ENCODE results near the gene NR1D1.

The NR1D1 gene

DNA sequence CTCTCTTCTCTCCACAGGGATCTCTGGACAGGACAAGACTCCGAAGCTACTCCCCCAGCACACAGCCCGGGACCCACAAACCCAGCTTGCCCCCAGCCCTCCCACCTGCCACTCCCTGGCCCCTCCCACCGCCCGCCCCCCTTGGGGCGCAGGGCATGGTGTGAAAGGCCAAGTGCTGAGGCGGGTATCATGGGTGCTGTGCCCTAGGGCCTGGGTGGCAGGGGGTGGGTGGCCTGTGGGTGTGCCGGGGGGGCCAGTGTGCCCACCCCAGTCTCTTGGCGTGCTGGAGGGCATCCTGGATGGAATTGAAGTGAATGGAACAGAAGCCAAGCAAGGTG, 26.2 kb downstream of the NR1D1 start:
- DNase-seq: no peak

DNA sequence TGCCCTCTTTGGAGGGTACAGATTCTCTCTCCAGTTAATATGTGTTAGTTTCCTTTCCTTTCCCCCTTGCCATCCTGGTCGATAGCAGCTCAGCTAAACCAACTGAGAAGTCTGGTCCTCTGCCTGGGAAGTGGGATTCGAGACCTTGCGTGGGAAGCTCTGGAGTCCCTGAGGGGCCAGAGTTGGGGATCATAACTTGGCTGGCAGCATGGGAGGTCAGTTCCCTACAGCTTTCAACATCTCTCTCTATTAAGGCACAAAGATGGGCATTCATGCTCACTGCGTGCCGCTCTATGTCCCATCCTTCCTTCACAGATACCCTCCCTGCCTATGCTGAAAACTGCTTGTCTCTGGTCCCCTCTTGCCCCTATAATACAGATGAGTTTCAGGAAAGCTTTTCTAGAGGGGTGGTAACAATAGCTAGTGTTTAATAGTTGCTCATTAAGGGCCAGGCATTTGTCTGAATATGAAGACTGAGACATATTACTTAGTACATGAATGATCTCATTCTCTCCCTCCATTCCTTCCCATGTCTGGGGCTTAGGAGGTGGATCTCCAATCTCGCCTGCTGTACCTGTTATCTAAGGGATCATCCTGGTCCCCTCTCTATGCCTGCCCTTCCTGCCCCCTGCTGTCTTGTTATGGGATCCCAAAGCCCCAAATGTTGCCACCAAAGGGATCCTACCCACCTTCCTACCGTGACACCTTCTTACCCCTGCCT, 26.8 kb downstream of the NR1D1 start:
- DNase-seq: no peak

DNA sequence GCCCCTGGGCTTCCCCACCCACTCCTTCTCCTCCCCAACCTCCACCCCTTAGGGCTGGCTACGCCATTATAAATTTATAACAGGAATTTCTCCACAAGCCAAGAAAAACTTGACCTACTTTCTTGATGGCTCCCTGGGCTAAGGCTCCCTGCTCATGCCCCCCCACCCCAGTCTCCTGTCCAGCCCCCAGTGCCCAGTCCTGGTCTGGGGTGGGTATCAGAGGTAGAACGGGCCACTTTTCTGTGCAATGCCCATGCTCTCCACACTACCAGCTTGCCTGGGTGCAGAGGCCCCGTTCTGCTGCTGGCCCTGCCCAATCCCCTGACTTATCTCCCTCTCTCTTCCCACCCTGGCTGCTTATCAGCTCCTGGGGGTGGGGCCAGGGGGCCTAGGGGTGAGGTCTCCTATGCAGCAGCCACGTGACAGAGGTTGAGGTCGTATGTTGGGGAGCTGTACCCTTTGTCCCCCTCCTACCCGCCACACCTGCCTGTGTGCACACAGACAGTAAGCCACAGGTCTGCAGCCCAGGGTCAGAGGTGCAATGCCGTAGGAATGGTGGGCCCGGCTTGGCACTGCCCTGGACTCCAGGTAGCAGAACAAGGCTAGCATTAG, 27.5 kb downstream of the NR1D1 start:
- no peak for DNase-seq

DNA sequence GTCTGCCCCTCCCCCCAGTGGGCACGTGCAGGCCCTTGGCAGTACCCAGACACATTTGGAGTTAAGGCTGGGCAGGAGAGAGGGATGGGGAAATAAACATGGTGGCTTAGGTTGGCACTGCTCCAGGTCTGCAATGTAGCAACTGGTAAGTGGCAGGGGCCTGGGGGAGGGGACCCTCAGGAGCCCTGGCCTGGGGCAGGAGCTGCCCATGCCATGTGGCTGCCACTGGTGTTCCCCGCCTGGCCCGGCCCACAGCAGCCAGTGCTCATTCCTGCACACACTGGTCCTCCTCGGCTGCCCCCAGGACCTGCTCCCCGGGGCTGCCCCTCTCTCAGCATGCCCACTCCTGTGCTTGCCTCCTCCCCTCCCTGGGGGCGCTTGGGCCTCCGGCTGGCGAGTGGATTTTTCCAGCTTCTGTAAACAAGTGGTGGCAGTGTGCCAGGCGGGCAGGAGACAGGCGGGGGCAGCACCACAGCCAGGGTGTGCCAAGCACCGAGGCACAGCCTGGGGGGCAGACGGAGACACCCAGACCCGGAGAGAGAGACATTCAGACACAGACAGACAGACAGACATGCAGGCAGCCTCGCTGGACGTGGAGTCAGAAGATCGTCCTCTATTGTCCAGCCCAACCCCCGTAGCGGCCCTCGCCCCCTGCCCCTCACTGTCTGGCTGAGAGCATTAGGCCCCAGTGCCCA, 28.2 kb downstream of the NR1D1 start:
- DNase-seq: no peak

DNA sequence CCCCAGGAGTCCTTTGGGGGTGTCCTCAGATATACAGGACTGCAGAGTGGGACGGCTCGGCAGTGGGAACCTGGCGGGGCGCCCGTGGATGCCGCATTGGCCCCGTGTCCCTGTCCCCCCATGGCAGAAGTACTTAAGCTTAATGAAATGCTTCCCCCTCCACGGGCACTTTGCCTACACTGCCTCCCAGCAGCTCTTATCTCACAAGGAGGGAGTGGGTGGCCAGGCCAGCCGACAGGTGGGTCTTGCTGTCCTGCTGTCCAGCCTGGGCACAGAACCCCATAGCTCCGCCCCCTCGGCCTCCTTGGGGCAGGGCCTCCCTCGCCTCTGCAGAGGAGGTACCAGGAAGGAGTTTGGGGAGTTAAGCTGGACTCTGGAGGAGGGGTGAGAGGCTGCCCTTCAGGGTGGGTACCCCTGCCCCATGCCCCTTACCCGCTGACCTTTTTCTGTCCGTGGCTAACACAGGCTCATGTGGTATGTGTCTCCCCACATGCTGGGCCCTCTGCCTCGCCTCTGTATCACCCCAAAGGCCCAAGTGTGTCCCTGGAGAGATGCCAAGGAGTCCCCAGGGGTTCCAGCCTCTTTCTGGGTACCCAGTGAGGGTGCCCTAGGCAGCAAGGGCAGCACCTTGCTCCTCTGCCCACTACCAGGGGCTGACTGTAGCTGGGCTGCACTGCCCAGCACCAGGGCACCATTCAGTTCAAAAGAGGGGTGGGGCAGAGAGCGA, 28.9 kb downstream of the NR1D1 start:
- DNase-seq: no peak

DNA sequence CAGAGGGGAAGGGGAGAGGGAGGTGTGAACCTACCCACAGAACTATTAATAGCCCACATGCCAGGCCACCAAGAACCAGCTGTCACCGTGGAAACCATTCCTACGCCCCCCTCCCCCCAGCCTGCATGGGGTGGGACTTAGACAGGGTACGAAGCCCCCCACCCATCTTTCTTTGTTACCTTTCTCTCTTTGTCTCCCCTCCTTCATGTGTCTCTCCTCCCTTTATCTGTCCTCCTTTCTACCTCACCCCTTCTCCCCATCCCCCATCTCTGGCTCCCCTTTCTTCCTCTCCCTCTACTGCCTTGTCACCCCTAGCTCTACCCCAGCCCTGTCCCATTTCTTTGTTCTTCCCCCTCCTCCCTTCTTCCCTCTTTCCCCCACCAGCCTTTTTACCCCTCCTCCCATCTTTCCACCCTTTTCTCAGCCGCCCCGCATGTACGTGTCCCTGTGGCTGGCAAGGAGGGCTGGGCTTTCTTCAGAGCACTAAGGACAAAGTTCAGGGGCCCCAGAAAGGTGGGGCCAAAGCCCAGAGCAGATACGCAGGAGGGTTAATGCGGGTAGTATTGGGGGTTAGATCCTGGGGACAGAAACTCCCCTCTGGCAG, 29.6 kb downstream of the NR1D1 start:
- DNase-seq: no peak

DNA sequence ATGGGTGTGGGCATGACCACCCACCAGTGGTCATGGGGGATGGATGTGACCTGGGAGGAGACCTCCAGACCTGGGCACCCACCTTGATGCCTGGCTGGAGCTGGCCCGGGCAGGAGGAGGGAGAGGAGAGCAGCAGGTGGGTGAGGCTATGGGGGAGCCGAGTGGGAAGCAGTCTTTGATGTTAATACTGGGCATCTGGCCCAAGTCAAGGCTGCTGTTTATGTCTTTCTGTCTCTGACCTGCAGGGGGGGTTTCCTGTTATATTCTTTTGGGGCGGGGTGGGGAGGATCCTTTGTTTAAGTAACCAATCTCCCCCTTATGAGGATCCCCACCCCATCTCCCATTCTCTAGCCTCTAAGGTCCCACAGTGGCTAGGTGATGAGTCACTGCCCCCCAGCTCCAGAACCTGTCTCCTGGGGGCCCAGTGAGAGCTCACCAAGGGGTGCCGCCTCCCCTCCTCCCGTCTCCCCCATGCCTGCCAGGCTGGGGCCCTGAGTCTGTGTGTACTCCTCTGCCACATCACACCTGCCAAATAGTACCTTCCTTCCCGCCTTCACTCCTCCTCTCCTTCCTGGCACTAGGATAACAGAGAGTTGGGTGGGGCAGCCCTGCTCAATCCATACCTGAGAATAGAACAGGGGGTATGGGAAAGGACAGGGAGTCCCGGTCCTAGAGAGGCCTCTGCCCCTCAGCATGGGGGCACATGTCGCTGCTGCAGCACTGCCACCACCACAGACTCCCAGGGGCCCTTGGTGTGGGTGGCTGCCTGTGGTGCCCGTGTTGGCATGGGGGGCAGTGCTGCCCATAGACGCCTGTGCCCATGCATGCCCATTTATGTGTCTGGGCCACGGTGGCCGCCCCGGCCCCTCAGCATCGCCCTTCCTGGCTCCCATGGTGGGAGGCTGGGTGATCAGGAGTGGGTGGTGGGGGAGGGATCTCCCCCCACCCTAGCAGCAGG, 30.4 kb downstream of the NR1D1 start:
- DNase-seq: no peak

DNA sequence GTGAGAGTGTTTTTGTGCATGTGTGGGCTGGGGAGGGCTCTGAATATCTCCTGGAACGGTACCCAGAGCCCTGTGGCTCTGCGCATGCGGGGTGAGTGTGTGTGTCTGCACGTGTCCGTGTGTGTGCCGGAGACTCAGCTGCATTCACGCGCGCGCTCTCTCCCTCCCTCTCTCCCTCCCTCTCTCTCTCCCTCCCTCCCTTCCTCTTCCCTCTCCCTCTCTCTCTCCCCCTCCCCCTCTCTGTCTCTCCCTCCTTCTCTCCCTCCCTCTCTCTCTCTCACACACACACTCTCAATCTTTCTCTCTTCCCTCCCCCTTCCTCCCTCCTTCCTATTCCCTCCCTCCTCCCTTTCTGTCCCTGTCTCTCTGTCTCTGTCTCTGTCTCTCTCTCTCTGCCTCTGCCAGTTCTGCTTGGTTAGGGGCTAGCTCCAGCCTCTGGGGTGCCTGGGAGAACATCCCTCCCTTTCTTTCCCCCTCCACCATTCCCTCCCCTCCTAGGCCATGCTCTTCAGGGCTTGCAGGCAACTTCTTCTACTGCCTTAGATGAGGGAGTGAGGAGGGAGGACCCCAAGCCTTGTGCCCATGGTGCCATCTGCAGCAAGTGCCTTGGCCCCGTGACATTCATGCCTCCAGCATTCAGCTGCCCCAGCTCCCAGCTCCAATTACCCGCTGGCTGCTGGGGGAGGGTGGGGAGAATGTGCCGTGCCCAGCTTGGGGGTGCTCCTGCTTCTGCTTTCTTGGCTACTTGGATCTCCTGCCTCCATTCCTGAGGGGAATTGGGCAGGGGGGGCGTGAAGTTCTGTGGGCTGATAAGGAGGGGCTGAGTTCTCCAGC, 31.3 kb downstream of the NR1D1 start:
- DNase-seq: peak; percentile 80 to 86

DNA sequence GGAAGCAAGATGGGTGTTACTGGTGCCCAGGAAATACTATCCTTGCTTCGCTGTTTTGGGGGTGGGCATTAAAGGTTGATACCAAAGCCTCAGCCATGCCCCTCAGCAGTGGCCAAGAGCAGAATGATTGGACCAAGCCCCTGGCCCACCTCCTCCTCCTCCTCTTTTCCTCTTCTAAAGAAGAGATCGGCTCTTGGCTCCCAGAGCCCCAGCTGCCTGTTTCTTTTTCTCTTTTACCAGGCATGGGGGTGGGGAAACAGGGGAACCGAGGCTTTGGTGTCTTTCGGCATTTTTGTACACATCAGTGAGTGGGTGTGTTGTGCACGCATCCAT, 31.8 kb downstream of the NR1D1 start:
- DNase-seq: no peak

DNA sequence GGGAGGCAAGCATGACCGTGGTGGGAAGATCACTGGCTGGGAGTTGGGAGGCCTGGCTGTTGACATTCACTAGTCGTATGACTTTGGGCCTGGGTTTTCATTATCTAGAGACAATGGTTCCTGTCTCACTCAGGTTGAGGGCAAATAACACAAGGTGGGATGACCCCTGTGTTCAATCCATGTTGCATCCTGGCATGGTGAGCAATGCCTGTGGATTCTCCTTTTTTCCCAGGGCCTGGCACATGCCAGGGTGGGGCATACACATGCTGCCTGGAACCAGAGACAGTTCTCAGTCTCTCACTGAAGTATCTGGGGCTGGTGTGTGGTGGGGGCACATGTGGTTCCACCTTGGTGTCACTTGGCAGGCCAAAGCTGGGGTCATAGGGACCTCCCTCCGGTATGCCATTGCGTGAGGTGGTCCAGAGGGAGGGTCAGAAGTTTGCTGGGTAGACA, 32.2 kb downstream of the NR1D1 start:
- no peak for DNase-seq

DNA sequence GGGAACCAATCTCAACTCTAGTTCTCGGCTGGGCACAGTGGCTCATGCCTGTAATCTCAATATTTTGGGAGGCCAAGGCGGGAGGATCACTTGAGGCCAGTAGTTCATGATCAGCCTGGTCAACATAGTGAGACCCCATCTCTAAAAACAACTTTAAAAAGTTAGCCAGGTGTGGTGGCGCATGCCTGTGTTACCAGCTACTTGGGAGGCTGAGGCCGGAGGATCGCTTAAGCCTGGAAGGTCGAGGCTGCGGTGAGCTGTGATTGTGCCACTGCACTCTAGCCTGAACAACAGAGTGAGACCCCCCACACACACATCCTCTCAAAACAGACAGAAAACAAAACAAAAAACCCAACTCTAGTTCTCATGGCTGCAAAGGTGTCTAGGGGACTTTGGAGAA, 32.7 kb downstream of the NR1D1 start:
- DNase-seq: no peak

DNA sequence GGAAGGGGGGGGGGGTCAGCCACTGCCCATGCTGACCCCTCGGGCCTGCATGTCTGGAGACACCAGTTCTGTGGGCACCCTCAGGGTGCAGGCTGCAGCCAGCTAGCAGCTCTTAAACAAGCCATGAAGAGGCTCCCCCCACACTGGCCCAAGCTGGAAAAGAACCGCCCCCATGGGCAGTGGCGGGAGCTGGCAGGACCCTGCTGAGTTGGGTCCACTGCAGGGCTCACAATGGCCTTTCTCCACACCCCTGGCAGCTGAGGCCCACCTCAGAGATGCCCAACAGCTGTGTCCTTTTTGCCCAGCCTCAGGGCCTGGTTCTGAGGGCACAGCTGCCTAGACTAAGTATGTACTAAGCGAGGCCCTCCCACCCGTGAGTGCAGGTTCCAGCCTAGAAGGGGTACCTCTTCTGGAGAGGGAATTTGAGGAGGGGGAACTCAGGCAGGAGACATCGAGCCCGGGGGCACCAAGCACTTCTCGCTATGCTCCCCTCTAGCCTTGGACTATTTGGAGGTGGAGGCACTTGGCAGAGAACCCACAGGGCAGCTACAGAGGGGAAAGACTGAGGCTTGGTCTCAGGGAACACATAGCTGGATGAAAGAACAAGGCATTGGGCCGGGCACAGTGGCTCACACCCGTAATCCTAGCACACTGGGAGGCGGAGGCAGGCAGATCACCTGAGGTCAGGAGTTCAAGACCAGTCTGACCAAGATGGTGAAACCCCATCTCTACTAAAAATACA, 34.4 kb downstream of the NR1D1 start:
- no peak for DNase-seq

DNA sequence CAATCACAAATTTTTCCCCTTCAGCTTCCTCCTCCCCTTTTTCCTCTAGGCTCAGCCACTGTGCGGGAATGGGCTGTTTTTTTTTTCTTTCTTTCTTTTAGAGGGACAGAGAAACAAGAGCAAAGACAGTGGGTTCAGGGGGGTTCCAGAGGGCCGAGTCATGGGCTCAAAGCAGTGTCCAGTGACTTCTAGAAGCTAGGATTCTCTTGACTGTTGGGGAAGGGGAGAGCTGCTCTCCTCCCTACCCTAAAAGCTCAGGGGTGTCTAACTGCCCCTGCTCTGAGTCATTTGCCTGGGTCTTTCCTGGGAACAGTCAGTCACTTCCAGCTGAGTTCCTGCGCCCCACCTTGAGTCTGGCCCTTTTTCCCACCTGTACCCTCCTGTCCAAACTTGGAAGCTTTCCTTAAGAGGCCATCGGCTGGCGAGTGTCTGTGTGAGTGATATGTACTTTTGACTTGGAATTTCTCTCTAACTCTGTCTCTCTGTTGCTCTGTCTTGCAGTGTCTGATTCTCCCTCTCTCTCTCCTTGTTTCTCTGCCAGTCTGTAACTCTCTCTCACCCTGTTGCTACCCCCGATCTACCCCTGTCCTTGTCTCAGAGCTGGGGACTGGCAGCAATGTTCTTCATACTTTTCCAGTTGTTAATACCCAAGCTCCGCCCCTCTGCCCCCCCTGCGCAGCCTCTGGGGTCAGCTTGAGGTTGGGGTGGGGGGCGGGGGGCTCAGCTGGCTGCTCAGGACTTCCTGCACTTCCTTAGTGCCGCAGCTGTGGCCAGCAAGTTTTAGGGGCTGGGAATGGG, 35.2 kb downstream of the NR1D1 start:
- DNase-seq: no peak

DNA sequence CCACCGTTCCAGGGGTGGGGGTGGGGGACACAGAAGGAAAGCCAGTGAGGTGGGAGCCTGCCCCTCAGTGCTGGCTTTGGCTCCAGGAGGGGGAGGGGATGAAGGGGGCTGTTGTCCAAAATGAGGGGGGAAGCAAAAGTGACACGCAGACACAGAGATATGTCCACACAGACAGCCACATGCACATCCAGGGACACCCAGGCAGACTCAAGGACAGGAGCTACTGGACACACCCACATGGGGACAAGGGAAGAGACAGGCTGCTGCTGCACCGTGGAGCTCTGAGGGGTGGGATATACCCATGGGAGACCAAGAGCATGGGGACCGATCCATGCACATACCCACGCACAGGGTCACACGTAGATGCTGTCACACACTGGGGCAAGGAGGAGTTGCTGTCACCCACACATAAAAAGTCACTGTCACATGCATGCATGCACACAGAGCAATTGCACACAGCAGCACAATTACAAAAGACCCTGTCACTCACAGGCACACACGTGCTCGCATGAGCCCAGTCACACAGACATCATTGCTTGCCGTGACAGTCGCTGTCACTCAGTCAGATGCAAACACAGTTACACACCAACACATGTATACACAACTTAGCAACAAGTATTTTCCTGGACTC, 36.4 kb downstream of the NR1D1 start:
- no peak for DNase-seq

DNA sequence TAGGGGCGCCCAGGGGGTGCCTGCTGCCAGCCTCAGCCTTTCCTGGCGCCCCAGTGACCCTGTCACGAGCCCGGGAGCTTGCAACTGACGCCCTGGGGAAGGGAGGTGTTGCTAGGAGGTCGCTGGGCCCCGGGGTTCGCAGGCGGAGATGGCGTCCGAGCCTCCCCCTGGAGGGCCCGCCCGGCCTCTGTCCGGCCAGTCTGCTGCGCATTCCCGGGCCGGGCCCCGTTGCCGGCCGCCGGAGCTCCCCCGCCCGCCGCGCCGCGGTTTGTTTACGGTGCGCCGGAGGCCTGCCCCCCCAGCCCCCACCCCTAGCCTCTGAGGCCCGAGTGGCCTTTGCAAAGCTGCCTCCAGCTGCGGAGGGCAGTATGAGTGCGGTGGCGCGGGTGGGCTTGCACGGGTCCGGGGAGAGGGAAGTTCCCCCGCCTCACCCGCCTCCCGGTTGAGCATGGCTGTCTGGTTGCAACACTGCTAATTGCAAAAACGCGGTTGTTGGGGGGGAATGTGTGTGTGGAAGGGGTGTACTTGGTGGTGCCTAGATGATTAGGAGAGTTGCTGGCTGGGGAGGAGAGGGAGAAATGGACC, 37.1 kb downstream of the NR1D1 start:
- DNase-seq: no peak

DNA sequence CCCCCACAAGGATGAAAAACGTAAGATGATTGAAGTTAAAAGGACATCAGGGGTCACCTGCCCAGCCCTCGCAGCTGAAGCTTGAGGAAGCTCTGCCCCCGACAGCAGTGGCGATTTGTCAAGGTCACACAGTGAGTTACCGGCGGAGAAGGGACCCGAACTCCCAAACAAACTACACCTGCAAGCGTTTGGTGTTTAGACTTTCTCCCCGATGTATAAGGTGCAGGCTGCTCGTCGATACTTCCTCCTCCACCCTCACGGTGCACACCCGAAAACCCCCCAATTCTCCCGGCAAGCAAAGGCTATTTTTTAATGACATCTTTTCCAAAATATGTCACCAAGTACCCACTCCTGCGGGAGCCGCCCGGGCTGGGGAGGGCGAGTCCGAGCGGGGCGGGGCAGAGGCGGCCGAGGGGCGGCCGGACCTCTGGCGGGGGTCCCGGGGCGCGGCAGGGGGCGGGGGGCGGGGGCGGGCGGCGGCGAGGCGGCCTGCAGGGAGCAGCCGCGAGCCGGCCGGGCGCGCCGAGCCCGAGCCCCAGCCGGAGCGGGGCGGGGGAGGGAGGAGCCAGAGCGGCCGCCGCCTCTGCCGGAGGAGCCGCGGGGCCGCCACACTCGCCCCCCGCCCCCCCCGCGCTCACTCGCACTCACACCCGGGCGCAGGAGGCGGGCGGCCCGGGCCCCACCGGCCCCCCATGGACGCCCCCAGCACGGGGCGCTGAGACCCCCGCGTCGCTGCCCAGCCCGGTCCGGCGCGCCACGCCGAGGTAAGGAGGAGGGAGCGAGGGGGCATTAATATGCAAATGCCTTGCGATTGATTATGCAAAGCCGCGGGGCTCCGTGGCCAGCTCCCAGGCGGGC, 37.8 kb downstream of the NR1D1 start, which contains the start of gene THRA:
TSS of gene THRA (plus strand) at position 637 of the 858 bp plus-strand sequence. CDS start 11,524 bp downstream, outside the sequence.
- peak; percentile 51 to 58 for DNase-seq

DNA sequence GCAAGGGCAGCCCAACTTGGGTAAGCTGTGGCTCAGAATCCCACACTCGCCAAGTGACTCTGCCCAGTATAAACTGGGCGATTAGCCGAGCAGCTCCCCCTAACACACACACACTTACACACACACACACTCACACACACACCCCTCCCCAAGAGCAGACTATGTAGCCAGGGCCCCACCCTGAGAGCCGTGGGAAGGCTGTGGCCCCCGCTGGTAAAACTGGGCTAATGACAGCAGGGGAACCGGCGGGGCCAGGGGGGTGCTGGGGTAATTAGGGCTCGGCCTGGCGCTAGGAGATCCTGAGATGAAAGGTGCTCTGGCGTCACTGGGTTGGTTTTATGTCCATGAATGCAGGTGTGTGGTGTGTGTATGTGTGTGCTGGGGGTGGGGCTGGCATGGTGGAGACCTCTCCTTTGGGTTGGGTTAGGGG, 38.8 kb downstream of the NR1D1 start:
- no peak for DNase-seq

Measured in activated CD4-positive, alpha-beta T cell treated with anti-CD3 and anti-CD28 coated beads, Interleukin-2, amount 50 U/mL, for 4 hours (primary cell).